Erythroblast (primary cell): Measurements from ENCODE around the gene TAF11L13.

Experiments used
- GATA1 ChIP-seq: IDR thresholded peaks from 2 replicates; pipeline ENCODE4 v1.6.1; 2011; ENCODE audit warnings: low read depth, mild to moderate bottlenecking, control low read depth, low read length, moderate library complexity
- POLR2A ChIP-seq: IDR thresholded peaks from 2 replicates; pipeline ENCODE4 v1.6.1; 2011; ENCODE audit warnings: mild to moderate bottlenecking, low read length

DNA sequence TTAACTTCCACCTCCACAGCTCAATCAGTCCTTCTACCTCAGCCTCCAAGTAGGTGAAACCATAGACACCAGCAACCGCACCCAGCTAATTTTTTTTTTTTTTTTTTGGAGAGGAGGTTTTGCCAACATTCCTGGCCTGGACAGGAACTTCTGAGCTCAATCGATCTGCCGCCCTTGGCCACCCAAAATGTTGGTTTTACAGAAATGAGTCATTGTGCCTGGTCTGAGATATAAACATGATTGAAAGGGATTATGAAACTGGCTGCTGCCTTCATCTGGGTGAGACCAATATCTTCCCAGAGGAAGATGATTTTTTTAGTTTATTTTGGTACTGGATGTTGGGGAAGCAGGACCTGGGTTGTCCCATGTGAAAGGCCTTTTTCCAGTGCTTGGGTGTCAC is 12.5 kb upstream of the TAF11L13 start:
- TF ChIP-seq POLR2A (no peak), GATA1 (no peak)
